HEK293T (cell line): ENCODE measurements around the gene USP46.

Experiments
- CTCF ChIA-PET: fragments of 350-600 bp; formaldehyde crosslinking; extraction: SDS; loops from one replicate; lab custom pipeline; 2021; ENCODE audit warnings: antibody characterized with exemption, inconsistent platforms; lab: Yijun Ruan, JAX
- POLR2A ChIA-PET: fragments of 350-600 bp; formaldehyde crosslinking; extraction: SDS; loops from one replicate; lab custom pipeline; 2020; ENCODE audit warnings: antibody characterized with exemption, inconsistent platforms; lab: Yijun Ruan, JAX
- DNase-seq: peaks from one replicate; pipeline ENCODE4 v3.0.0; 2012; ENCODE audit warnings: mixed read lengths; ENCODE audit errors: extremely low spot score
- ARNT ChIP-seq: fragments of 450-650 bp; IDR thresholded peaks from 2 replicates; pipeline ENCODE4 v1.6.1; 2017; ENCODE audit warnings: mild to moderate bottlenecking
- BHLHE40 ChIP-seq: fragments of 450-650 bp; IDR thresholded peaks from 2 replicates; pipeline ENCODE4 v1.6.1; 2016; ENCODE audit warnings: mild to moderate bottlenecking, moderate library complexity, borderline replicate concordance
- CTBP1 ChIP-seq: fragments of 450-650 bp; IDR thresholded peaks from 2 replicates; pipeline ENCODE4 v1.6.1; 2016; ENCODE audit warnings: borderline replicate concordance
- ELF4 ChIP-seq: fragments of 450-650 bp; IDR thresholded peaks from 2 replicates; pipeline ENCODE4 v1.6.1; 2017; ENCODE audit warnings: antibody characterized with exemption
- FOXA1 ChIP-seq: fragments of 450-650 bp; IDR thresholded peaks from 2 replicates; pipeline ENCODE4 v1.6.1; 2016; ENCODE audit warnings: mild to moderate bottlenecking
- FOXK2 ChIP-seq: fragments of 450-650 bp; IDR thresholded peaks from 2 replicates; pipeline ENCODE4 v1.6.1; 2016; ENCODE audit warnings: mild to moderate bottlenecking
- FOXM1 ChIP-seq: fragments of 450-650 bp; IDR thresholded peaks from 2 replicates; pipeline ENCODE4 v1.6.1; 2017; ENCODE audit warnings: mild to moderate bottlenecking, borderline replicate concordance
- HDGF ChIP-seq: fragments of 450-650 bp; IDR thresholded peaks from 2 replicates; pipeline ENCODE4 v1.6.1; 2017; ENCODE audit warnings: antibody characterized with exemption, borderline replicate concordance
- L3MBTL2 ChIP-seq: fragments of 450-650 bp; conservative IDR thresholded peaks from 2 replicates; pipeline ENCODE4 v1.6.1; 2016; ENCODE audit warnings: mild to moderate bottlenecking
- LEF1 ChIP-seq: fragments of 450-650 bp; IDR thresholded peaks from 2 replicates; pipeline ENCODE4 v1.6.1; 2017; ENCODE audit warnings: mild to moderate bottlenecking, borderline replicate concordance
- NFRKB ChIP-seq: fragments of 450-650 bp; IDR thresholded peaks from 2 replicates; pipeline ENCODE4 v1.6.1; 2016; ENCODE audit warnings: mild to moderate bottlenecking, moderate library complexity
- PKNOX1 ChIP-seq: fragments of 450-650 bp; IDR thresholded peaks from 2 replicates; pipeline ENCODE4 v1.6.1; 2016
- SP1 ChIP-seq: fragments of 450-650 bp; IDR thresholded peaks from 2 replicates; pipeline ENCODE4 v1.6.1; 2017
- SUZ12 ChIP-seq: fragments of 450-650 bp; IDR thresholded peaks from 2 replicates; pipeline ENCODE4 v1.6.1; 2016; ENCODE audit warnings: mild to moderate bottlenecking
- TARDBP ChIP-seq: fragments of 450-650 bp; IDR thresholded peaks from 2 replicates; pipeline ENCODE4 v1.6.1; 2016
- ZNF384 ChIP-seq: fragments of 450-650 bp; IDR thresholded peaks from 2 replicates; pipeline ENCODE4 v1.6.1; 2016

The USP46 gene

GRCh38 chr4:52641854-52642563 is 17.1 kb downstream of the USP46 start:
- no peak for DNase-seq
- CTCF ChIA-PET: no interaction called here
- POLR2A ChIA-PET: no interaction called here
- TF ChIP-seq PKNOX1: peak; percentile 45; the same call in 1 of the 2 replicates
- TF ChIP-seq SP1: no peak
- no peak for TF ChIP-seq ARNT

- POLR2A ChIA-PET: no interaction called here
- DNase-seq: no peak
- CTCF ChIA-PET: no interaction called here
- TF ChIP-seq L3MBTL2 (no peak), FOXK2 (no peak), LEF1 (no peak), ARNT (no peak), PKNOX1 (no peak), BHLHE40 (no peak), NFRKB (no peak), HDGF (no peak), SP1 (no peak), CTBP1 (no peak), FOXM1 (no peak), ZNF384 (no peak)
Measured at GRCh38 chr4:52640808-52641565, 18.1 kb downstream of the USP46 start.

- no peak for DNase-seq
- CTCF ChIA-PET: no interaction called here
- POLR2A ChIA-PET: no interaction called here
- TF ChIP-seq ARNT (no peak), PKNOX1 (no peak), L3MBTL2 (no peak), TARDBP (no peak), FOXK2 (no peak), HDGF (no peak), FOXM1 (no peak), LEF1 (no peak), ZNF384 (no peak), BHLHE40 (no peak), FOXA1 (no peak), CTBP1 (no peak), SUZ12 (no peak), NFRKB (no peak), SP1 (no peak), ELF4 (no peak)
Measured at GRCh38 chr4:52638717-52639116, 20.4 kb downstream of the USP46 start.

GRCh38 chr4:52637116-52637515 is 22.0 kb downstream of the USP46 start:
- TF ChIP-seq ARNT (no peak), NFRKB (no peak), TARDBP (no peak), FOXM1 (no peak), HDGF (no peak), ELF4 (no peak), FOXK2 (no peak), FOXA1 (no peak), CTBP1 (no peak), PKNOX1 (no peak), SUZ12 (no peak), LEF1 (no peak), L3MBTL2 (no peak), ZNF384 (no peak), BHLHE40 (no peak), SP1 (no peak)
- ChIA-PET CTCF (no interaction called here), POLR2A (interaction anchor here (1.1 kb wide), 1 partner anchor 76 kb away, joined by 3 read pairs; no protein-coding TSS in a partner anchor)
- no peak for DNase-seq

- DNase-seq: no peak
- ChIA-PET CTCF (no interaction called here), POLR2A (no interaction called here)
- no peak for TF ChIP-seq CTBP1
- TF ChIP-seq BHLHE40: no peak
- TF ChIP-seq ELF4: no peak
Measured at GRCh38 chr4:52635560-52635959, 23.5 kb downstream of the USP46 start.
